ENCODE results near the gene PTX4.
A peak's percentile ranks its signal among the peaks of the same experiment; 100 is the strongest.
"Not testable (repeated sequence)": the region's sequence is repeated elsewhere in the genome, so short reads cannot be mapped to it uniquely, and the experiment has no call there.

PTX4 gene

GRCh38 chr16:1478937-1479336 is 9.8 kb downstream of the PTX4 start:
- DNase-seq: not testable (repeated sequence)

DNA sequence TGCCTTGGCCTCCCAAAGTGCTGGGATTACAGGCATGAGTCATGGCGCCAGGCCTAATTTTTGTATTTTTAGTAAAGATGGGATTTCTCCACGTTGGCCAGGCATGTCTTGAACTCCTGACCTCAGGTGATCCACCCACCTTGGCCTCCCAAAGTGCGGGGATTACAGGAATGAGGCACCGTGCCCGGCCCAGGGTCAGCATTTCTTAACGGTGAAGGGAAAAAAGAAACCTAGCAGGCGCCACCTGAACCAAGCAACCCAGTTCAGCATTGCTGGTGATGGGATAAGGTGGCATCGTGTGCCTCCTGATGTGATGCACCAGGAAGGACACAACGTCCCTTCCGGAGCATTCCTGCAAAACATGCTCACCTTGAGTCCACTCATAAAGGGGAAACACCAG is 11.7 kb downstream of the PTX4 start:
- no peak for DNase-seq

GRCh38 chr16:1475552-1476114 is 13.1 kb downstream of the PTX4 start:
- no peak for DNase-seq

DNA sequence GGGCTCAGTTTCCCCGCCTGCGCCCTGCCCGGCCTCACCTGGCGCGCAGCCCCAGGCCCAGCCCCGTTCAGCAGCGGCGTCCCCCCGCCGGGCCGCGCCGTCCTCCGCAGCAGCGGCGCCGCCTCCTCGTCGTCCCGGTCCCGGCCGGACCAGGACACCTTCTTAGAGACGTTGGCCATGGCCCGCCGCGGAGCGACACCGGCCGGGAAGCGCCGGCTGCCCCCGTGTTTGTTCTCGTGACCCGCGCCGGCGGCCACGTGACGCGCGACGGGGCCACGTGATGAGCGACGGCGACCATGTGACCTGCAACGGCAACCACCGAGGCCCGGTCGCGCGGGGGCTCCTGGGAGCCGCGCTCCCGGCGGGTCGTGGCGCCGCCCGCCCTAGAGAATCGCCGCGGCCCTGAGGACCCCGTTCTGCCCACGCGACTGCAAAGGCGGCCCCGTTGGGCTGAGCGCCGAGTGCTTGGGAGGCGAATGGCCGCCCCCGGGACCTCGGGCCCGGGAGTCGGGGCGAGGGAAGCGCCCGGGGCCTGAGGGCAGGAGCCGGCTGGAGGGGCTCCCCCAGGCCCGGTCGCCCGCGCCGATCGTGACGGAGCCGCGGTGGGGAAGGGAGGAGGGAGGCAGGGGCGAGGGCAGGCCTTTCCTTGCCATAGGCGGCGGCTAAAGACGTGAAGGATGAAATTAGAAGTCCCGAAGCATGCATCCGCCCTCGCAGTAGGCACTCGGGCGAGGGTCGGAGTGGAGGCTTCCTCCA is 13.8 kb downstream of the PTX4 start, which contains the start of gene CLCN7:
CLCN7 (minus strand) TSS at position 233 of the 756 bp plus-strand sequence; CDS start at position 179, 54 bp downstream.
- DNase-seq: peak; percentile 91

- no peak for DNase-seq
These were observed 14.5 kb downstream of the PTX4 start for GRCh38 chr16:1474082-1474795.

GRCh38 chr16:1472974-1473373 is 15.8 kb downstream of the PTX4 start:
- DNase-seq: no peak

DNA sequence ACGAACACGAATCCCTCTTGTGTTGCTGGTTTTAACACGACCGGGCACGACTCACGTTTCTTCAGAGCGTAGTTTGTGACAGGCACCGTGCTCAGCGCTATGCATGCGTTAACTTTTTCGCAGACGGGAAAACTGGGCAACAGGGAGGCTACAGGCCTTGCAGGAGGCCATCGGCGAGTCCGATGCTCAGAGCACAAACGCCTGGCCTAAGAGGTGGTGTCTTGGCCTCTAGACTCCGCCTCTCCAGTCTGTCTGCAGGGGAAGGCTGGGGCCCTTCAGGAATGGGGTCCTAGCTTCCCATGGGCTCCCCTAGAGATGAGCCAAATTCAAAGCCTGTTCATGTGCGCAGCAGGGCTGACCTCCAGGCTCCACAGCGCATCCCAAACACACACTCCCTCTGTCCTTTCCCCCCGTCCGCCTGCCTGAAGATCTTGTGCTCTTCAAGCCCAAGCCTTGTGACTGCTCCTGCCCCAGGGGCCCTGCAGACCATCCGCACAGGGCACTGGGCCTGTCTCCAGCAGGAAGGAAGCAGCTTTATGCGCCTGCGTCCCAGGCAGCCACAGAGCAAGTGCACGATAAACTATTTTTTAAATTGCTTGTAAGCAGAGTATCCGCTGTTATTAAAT is 17.1 kb downstream of the PTX4 start:
- no peak for DNase-seq

DNA sequence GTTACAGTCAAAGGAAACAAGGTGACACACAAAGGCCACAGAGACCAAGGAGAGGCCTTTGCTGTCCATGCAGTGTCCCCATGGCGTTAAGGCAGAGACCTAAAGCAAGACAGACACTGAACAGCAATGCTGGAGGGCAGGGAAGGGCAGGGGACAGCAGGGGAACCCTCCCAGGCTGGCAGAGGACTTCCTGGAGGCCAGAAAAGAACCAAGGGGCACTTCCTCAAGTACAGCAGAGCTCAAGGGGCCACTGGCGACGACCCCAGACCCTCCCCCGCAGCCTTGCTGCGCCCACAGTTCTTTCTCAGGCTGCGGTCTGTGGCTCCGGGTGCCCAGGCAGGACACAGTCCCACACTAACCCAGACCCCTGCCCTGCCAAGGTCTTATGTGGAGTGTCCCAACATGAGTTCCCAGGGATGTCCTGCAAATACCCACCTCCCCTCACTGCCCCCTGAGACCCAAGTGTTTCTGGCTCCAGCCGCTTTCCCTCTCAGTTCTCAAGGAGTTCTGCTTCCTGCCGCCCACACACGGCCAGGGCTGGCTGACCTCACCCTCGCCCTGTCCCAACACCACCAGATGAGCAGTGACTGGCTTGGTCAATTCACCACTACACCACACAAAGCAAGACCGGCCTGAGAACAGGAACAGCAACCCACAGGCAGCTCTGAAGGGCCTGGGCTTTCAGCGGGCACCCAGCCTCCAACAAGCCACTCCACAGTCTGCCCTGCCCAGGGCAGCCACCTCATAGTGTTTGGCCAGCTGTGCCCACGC is 18.1 kb downstream of the PTX4 start:
- no peak for DNase-seq

DNA sequence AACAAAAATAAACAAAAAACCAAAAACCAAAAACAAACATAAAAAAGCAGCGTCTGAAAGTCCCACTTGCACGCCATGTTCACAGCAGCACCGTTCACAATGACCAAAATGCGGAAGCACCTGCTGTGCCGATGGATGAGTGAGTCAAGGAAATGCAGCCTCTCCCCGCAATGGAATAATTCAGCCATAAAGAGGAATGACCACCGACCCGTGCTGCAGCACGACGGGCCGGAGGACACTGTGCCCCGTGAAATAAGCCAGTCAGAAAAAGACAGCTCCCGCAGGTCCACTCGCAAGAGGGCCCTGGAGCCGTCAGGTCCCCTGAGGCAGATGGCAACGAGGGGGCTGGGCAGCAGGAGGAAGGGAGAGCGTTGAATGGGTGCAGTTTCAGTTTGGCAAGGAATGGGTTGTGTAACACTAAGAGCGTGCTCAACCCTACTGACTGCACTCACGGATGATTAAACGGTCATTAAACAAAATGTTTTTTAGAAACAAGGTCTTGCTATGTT is 19.0 kb downstream of the PTX4 start:
- DNase-seq: no peak

DNA sequence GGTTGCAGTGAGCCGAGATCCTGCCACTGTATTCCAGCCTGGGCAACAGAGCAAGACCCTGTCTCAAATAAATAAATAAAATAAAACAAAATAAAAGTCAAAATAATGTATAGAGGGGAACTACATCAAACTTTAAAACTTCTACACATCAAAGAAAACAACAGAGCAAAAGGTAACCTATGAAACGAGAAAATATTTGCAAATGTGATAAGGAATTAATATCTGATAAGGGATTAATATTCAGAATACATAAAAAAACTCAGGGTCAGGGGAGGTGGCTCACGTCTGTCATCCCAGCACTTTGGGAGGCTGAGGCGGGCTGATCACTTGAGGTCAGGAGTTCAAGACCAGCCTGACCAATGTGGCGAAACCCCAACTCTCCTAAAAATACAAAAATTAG is 19.6 kb downstream of the PTX4 start:
- DNase-seq: not testable (repeated sequence)

- DNase-seq: no peak
These were observed 20.3 kb downstream of the PTX4 start for GRCh38 chr16:1468426-1468810.

- DNase-seq: no peak
These were observed 21.7 kb downstream of the PTX4 start for GRCh38 chr16:1466968-1467521.

DNA sequence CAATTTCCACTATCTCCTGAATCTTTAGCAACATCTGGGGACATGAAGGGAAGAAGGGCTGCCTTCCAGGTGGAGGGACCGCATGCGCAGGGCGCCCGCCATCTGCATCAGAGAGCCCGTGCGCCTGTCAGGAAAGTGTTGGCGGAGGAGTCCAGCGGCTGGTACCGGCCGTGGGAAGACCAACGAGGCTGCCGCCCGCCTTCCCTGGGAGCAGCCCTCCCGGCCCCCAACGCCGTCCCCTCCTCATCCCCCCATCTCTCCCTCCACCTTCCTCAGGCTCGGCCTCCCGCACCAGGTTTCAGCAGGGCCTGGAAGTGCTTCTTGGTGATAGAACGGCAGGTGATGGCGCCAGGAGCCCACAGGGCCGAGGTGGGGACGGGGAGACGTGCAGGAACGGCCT is 22.7 kb downstream of the PTX4 start:
- no peak for DNase-seq

DNA sequence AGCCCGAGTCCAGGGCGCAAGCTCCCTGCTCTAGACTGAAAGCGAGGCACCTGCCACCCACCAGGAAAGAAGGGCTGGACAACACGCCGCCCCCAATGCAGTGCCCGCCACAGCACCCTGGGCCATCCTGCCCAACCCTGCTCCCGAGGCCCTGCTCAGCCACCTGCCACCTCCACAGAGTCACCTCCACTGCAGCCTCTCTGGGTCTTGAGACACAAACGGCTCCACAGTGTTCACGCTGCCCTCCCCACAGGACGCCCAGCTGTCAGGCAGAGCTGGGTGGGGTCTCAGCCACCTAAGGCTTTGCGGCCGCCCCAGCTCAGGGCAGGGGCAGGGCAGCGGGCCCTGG is 23.2 kb downstream of the PTX4 start:
- DNase-seq: no peak

- DNase-seq: no peak
These were observed 23.7 kb downstream of the PTX4 start for GRCh38 chr16:1464894-1465566.

- no peak for DNase-seq
These were observed 24.4 kb downstream of the PTX4 start for GRCh38 chr16:1464196-1464893.

- DNase-seq: no peak
These were observed 27.6 kb downstream of the PTX4 start for GRCh38 chr16:1461146-1461545.

GRCh38 chr16:1460602-1461138 is 28.1 kb downstream of the PTX4 start:
- DNase-seq: no peak

DNA sequence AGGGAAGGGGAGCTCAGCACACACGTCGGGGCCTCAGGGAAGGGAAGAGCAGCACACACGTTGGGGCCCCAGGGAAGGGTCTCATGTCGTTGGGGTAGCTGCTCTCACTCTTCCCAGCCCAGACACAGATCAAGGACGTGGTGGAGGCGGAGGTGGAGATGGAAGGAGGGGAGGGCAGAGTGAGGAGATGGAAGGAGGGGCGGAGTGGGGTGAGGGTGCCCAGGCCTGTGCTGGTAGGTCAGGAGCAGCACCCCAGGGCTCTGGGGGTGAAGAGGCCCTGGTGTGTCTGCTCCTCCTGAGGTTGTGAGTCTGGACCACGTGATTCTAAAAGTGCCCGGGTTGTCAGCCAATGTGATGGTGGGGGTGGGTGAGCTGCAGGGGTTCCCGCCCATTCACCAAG is 28.8 kb downstream of the PTX4 start:
- no peak for DNase-seq

DNA sequence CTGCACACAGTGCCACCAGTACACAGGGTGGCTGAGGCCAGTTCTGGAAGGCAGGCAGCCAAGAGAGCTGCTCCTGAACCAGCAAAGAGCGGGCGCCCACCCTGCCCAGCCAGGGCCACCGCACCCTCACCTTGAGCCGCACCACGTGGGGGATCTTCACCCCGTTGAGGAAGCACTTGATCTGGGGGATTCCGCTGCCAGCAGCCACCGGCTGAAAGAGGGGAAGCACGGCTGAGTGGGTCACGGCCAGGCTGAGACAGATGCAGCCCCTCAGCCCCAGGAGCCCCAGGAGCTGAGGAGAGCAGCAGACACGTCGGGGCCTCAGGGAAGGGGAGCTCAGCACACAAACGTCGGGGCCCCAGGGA is 29.8 kb downstream of the PTX4 start:
- no peak for DNase-seq
